OCI-LY1 (cell line): ENCODE data around the gene C22orf39.

Experiments used
- H2AFZ ChIP-seq: fragments of 200-600 bp; sonication (generic), shearing (Covaris generic); 2 replicates; pipeline ENCODE4 v1.6.0; 2014; ENCODE audit warnings: antibody characterized with exemption, mild to moderate bottlenecking, low read length
- H3F3A ChIP-seq: fragments of 200-600 bp; sonication (generic), shearing (Covaris generic); 2 replicates; pipeline ENCODE4 v1.6.0; 2014; ENCODE audit warnings: mild to moderate bottlenecking, antibody characterized with exemption, low read length, moderate library complexity; ENCODE audit not compliant: insufficient read depth
- H3K27ac ChIP-seq: fragments of 200-600 bp; sonication (generic); 2 replicates; pipeline ENCODE4 v1.5.1; 2014; ENCODE audit warnings: low read length, mixed run types, mild to moderate bottlenecking, low read depth; ENCODE audit not compliant: poor library complexity, severe bottlenecking
- H3K27me3 ChIP-seq: fragments of 200-600 bp; sonication (generic); 2 replicates; pipeline ENCODE4 v1.6.0; 2014; ENCODE audit warnings: antibody characterized with exemption, mild to moderate bottlenecking, low read length, moderate library complexity; ENCODE audit not compliant: insufficient read depth
- H3K36me3 ChIP-seq: fragments of 200-600 bp; sonication (generic); 2 replicates; pipeline ENCODE4 v1.6.1; 2014; ENCODE audit warnings: mild to moderate bottlenecking, antibody characterized with exemption, low read length, moderate library complexity, mixed read lengths; ENCODE audit not compliant: insufficient read depth
- H3K4me1 ChIP-seq: fragments of 200-600 bp; sonication (generic); 2 replicates; pipeline ENCODE4 v1.5.1; 2014; ENCODE audit warnings: mild to moderate bottlenecking, low read length, moderate library complexity; ENCODE audit not compliant: insufficient read depth, severe bottlenecking
- H3K4me2 ChIP-seq: fragments of 200-600 bp; sonication (generic), shearing (Covaris generic); 2 replicates; pipeline ENCODE4 v1.6.1; 2014; ENCODE audit warnings: low read length
- H3K4me3 ChIP-seq: fragments of 200-600 bp; sonication (generic); 2 replicates; pipeline ENCODE4 v1.5.1; 2014; ENCODE audit warnings: low read length, low read depth, mild to moderate bottlenecking, mixed read lengths; ENCODE audit not compliant: poor library complexity, severe bottlenecking
- H3K79me2 ChIP-seq: fragments of 200-600 bp; shearing (Covaris generic); 2 replicates; pipeline ENCODE4 v1.6.1; 2016; ENCODE audit warnings: mixed run types, low read length, mixed read lengths; ENCODE audit not compliant: insufficient read depth
- H3K9ac ChIP-seq: fragments of 200-600 bp; sonication (generic), shearing (Covaris generic); 2 replicates; pipeline ENCODE4 v1.6.1; 2014; ENCODE audit warnings: mild to moderate bottlenecking, low read length, mixed read lengths
- H3K9me2 ChIP-seq: fragments of 200-600 bp; sonication (generic), shearing (Covaris generic); 2 replicates; pipeline ENCODE4 v1.6.1; 2014; ENCODE audit warnings: low read depth, mild to moderate bottlenecking, low read length, mixed read lengths
- H3K9me3 ChIP-seq: fragments of 200-600 bp; shearing (Covaris generic); 2 replicates; pipeline ENCODE4 v1.6.1; 2014; ENCODE audit warnings: low read length, mixed read lengths
- H4K20me1 ChIP-seq: fragments of 200-600 bp; sonication (generic), shearing (Covaris generic); 2 replicates; pipeline ENCODE4 v1.6.0; 2016; ENCODE audit warnings: mild to moderate bottlenecking, low read length; ENCODE audit not compliant: insufficient read depth
- EZH2 ChIP-seq: fragments of 200-600 bp; sonication (generic), shearing (Covaris generic); IDR thresholded peaks from 2 replicates; pipeline ENCODE4 v1.8.0; 2017; ENCODE audit warnings: borderline replicate concordance, mixed run types, mild to moderate bottlenecking, antibody characterized with exemption, low read length, moderate library complexity, mixed read lengths
- TF ChIP-seq, protein P1 (sequence below): fragments of 200-600 bp; sonication (generic), shearing (Covaris generic); IDR thresholded peaks from 2 replicates; pipeline ENCODE4 v1.5.1; 2017; ENCODE audit warnings: mild to moderate bottlenecking, antibody characterized with exemption, low read length, moderate library complexity, mixed read lengths

C22orf39 gene

DNA sequence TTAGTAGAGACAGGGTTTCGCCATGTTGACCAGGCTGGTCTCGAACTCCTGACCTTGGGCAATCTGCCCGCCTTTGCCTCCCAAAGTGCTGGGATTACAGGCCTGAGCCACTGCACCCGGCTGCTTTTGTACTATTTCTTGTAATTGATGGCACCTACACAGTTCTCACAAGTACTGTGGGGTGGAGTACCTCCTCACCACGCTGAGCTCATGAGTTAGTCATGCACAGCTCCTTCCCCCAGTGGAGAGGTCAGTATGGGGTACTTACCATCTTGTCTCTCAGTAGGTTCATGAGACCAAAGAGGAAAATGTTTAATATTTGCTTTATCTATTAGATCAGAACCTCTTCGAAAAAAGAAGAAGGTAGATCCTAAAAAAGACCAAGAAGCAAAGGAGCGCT, 13.1 kb downstream of the C22orf39 start:
- TF ChIP-seq EZH2: no peak
- TF ChIP-seq, protein P1, sequence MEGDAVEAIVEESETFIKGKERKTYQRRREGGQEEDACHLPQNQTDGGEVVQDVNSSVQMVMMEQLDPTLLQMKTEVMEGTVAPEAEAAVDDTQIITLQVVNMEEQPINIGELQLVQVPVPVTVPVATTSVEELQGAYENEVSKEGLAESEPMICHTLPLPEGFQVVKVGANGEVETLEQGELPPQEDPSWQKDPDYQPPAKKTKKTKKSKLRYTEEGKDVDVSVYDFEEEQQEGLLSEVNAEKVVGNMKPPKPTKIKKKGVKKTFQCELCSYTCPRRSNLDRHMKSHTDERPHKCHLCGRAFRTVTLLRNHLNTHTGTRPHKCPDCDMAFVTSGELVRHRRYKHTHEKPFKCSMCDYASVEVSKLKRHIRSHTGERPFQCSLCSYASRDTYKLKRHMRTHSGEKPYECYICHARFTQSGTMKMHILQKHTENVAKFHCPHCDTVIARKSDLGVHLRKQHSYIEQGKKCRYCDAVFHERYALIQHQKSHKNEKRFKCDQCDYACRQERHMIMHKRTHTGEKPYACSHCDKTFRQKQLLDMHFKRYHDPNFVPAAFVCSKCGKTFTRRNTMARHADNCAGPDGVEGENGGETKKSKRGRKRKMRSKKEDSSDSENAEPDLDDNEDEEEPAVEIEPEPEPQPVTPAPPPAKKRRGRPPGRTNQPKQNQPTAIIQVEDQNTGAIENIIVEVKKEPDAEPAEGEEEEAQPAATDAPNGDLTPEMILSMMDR: no peak
- Histone ChIP-seq H3K9me3 (no peaks in the 10 kb centered on the region), H3K4me3 (no peak overlapping the region), H4K20me1 (no peaks in the 10 kb centered on the region), H3K9me2 (no peaks in the 10 kb centered on the region), H3K4me1 (peaks cover 18% of the 10 kb centered on the region), H3K36me3 (peaks cover 31% of the 10 kb centered on the region), H2AFZ (no peak overlapping the region), H3F3A (no peaks in the 10 kb centered on the region), H3K9ac (no peak overlapping the region), H3K27me3 (no peaks in the 10 kb centered on the region), H3K4me2 (no peak overlapping the region), H3K79me2 (peaks cover 19% of the 10 kb centered on the region), H3K27ac (no peak overlapping the region)

- peaks cover 34% of the 10 kb centered on the region for H3K4me1 ChIP-seq
- H3K9me3 ChIP-seq: no peaks in the 10 kb centered on the region
- peaks cover 33% of the 10 kb centered on the region for H3K36me3 ChIP-seq
- peak within 1 kb of the TSS; percentile 92 for H3K9ac ChIP-seq
- no peaks in the 10 kb centered on the region for H3K9me2 ChIP-seq
- H3K79me2 ChIP-seq: peaks cover 38% of the 10 kb centered on the region
- H4K20me1 ChIP-seq: no peaks in the 10 kb centered on the region
- peak within 1 kb of the TSS; percentile 83 for H3K27ac ChIP-seq
- H3K4me3 ChIP-seq: peak within 1 kb of the TSS; percentile 93
- H3F3A ChIP-seq: no peaks in the 10 kb centered on the region
- H3K4me2 ChIP-seq: peak within 1 kb of the TSS; percentile 65
- H3K27me3 ChIP-seq: no peaks in the 10 kb centered on the region
- H2AFZ ChIP-seq: no peak within 1 kb of the TSS
- TF ChIP-seq, protein P1: no peak
- no peak for TF ChIP-seq EZH2
These were observed 15.2 kb downstream of the C22orf39 start, which contains the start of gene MRPL40 for GRCh38 chr22:19432133-19432851. MRPL40 (plus strand) TSS chr22:19432545; CDS start chr22:19432555, 10 bp downstream.

GRCh38 chr22:19431649-19432132, 15.8 kb downstream of the C22orf39 start, which contains the start of gene HIRA:
HIRA (minus strand) TSS chr22:19431733; CDS start chr22:19431476, 257 bp downstream.
- Histone ChIP-seq H3K4me2 (peak within 1 kb of the TSS; percentile 86), H3K9me3 (no peaks in the 10 kb centered on the region), H3K9me2 (no peaks in the 10 kb centered on the region), H3K4me3 (peak within 1 kb of the TSS; percentile 93), H3K79me2 (peaks cover 44% of the 10 kb centered on the region), H3K4me1 (peaks cover 40% of the 10 kb centered on the region), H2AFZ (no peak within 1 kb of the TSS), H3K27me3 (no peaks in the 10 kb centered on the region), H3K27ac (peak within 1 kb of the TSS; percentile 83), H3F3A (no peaks in the 10 kb centered on the region), H3K9ac (peak within 1 kb of the TSS; percentile 92), H4K20me1 (no peaks in the 10 kb centered on the region), H3K36me3 (peaks cover 27% of the 10 kb centered on the region)
- TF ChIP-seq, protein P1: no peak
- TF ChIP-seq EZH2: no peak
